ENCODE measurements around the gene PPP1R16B.

Gene PPP1R16B

GRCh38 chr20:38893565-38894090 lies 88.1 kb downstream of the PPP1R16B start:
- Histone ChIP-seq H3K9me3 (no peaks in the 10 kb centered on the region), H3K4me1 (peaks cover 34% of the 10 kb centered on the region), H3K4me3 (ENCODE audit: low read depth, low read length) (peak overlapping the region; percentile 36), H3K27me3 (no peaks in the 10 kb centered on the region), H3K36me3 (peaks cover 35% of the 10 kb centered on the region)
- peak; percentile 89 for TF ChIP-seq CTCF (IDR thresholded peaks at IDR 0.05; ENCODE audit: low read depth, low read length)
- DNase-seq = peak; percentile 84

GRCh38 chr20:38894091-38894847 lies 88.8 kb downstream of the PPP1R16B start:
- Histone ChIP-seq H3K9me3 (no peaks in the 10 kb centered on the region), H3K27me3 (no peaks in the 10 kb centered on the region), H3K36me3 (peaks cover 42% of the 10 kb centered on the region), H3K4me3 (ENCODE audit: low read depth, low read length) (peak overlapping the region; percentile 36), H3K4me1 (peaks cover 34% of the 10 kb centered on the region)
- DNase-seq = no peak
- peak; percentile 5; the same call in 1 of the 2 replicates for TF ChIP-seq CTCF (IDR thresholded peaks at IDR 0.05; ENCODE audit: low read depth, low read length)

GRCh38 chr20:38895098-38895949 lies 89.8 kb downstream of the PPP1R16B start:
- TF ChIP-seq CTCF (IDR thresholded peaks at IDR 0.05; ENCODE audit: low read depth, low read length) = no peak
- Histone ChIP-seq H3K36me3 (peaks cover 47% of the 10 kb centered on the region), H3K4me3 (ENCODE audit: low read depth, low read length) (no peak overlapping the region), H3K4me1 (peaks cover 24% of the 10 kb centered on the region), H3K9me3 (no peaks in the 10 kb centered on the region), H3K27me3 (no peaks in the 10 kb centered on the region)
- no peak for DNase-seq

GRCh38 chr20:38896009-38896594 lies 90.6 kb downstream of the PPP1R16B start:
- H3K36me3 ChIP-seq = peaks cover 50% of the 10 kb centered on the region
- no peak for TF ChIP-seq CTCF (IDR thresholded peaks at IDR 0.05; ENCODE audit: low read depth, low read length)
- no peaks in the 10 kb centered on the region for H3K27me3 ChIP-seq
- no peak for DNase-seq
- peaks cover 22% of the 10 kb centered on the region for H3K4me1 ChIP-seq
- no peak overlapping the region for H3K4me3 ChIP-seq (ENCODE audit: low read depth, low read length)
- no peaks in the 10 kb centered on the region for H3K9me3 ChIP-seq

GRCh38 chr20:38897267-38897666 lies 91.8 kb downstream of the PPP1R16B start:
- no peak overlapping the region for H3K4me3 ChIP-seq (ENCODE audit: low read depth, low read length)
- H3K4me1 ChIP-seq = peaks cover 22% of the 10 kb centered on the region
- no peak for TF ChIP-seq CTCF (IDR thresholded peaks at IDR 0.05; ENCODE audit: low read depth, low read length)
- no peak for DNase-seq
- no peaks in the 10 kb centered on the region for H3K27me3 ChIP-seq
- H3K9me3 ChIP-seq = no peaks in the 10 kb centered on the region
- peaks cover 62% of the 10 kb centered on the region for H3K36me3 ChIP-seq
